K562 (cell line): ENCODE measurements around the gene PRTFDC1. TPM values are rescaled to one million over a fixed set of nuclear protein-coding genes. Genes with fewer than 3 reads are reported as not detected.
A peak's percentile ranks its signal among the peaks of the same experiment; 100 is the strongest.

Experiments used
- ATAC-seq: fragments of 200-7000 bp; cut with Tn5 transposase; 3 replicates; pipeline ENCODE4 v1.9.1; 2020; ENCODE audit warnings: moderate library complexity
- BruUV-seq: library from RNA; stranded (reverse); fragments of 400-500 nt; replicated peaks from 2 replicates; lab custom pipeline; 2021; lab: Mats Ljungman, UMichigan
- CTCF ChIA-PET: fragments of 300-600 bp; formaldehyde crosslinking; extraction: SDS; loops from one replicate; lab custom pipeline; 2021; ENCODE audit warnings: low intra/inter-chr PET ratio; lab: Yijun Ruan, JAX
- POLR2A ChIA-PET: fragments of 300-600, 350-650 bp; sonication (Branson Sonifier 250); formaldehyde crosslinking; extraction: SDS; loops from one replicate; lab custom pipeline; 2021; ENCODE audit warnings: antibody characterized with exemption, inconsistent platforms; lab: Yijun Ruan, JAX
- DNase-seq, 4 experiments: peaks; one replicate each; pipeline versions ENCODE4 v3.0.0 to v3.0.0-alpha.2; 2011 to 2018; ENCODE audit warnings: low spot score in 3 of 4, mixed read lengths in 3 of 4; ENCODE audit errors: extremely low read depth in 1 of 4
- FAIRE-seq: peaks from 2 replicates; lab custom pipeline; 2011; peaks lifted over from hg19 to GRCh38; lab: Jason Lieb, UNC
- H2AFZ ChIP-seq: 2 replicates; pipeline ENCODE4 v1.6.0; 2011; ENCODE audit warnings: low read depth, low read length, control low read depth, inconsistent platforms
- H3K27ac ChIP-seq: fragments of 200-600 bp; 3 replicates; pipeline ENCODE4 v1.8.0; 2011; ENCODE audit warnings: low read depth, mild to moderate bottlenecking, control low read depth, inconsistent platforms, low read length, moderate library complexity, mixed read lengths; ENCODE audit errors: extremely low read depth
- H3K27me3 ChIP-seq, 2 experiments: fragments of 300-600 bp in 1 of 2; 2 replicates in 1 of 2; 3 replicates in 1 of 2; pipeline versions ENCODE4 v1.6.0 to v1.8.0; 2011; ENCODE audit warnings: inconsistent platforms in 2 of 2, low read length in 2 of 2, mild to moderate bottlenecking in 1 of 2, mixed read lengths in 1 of 2, moderate library complexity in 1 of 2; ENCODE audit not compliant: control insufficient read depth in 2 of 2, insufficient read depth in 2 of 2
- H3K36me3 ChIP-seq: fragments of 300-600 bp; 3 replicates; pipeline ENCODE4 v1.8.0; 2011; ENCODE audit warnings: mild to moderate bottlenecking, low read length, inconsistent platforms; ENCODE audit not compliant: control insufficient read depth, insufficient read depth
- H3K4me1 ChIP-seq, 2 experiments: fragments of 200-600 bp in 1 of 2; replicated peaks in 1 of 2; 2 replicates in 1 of 2; 3 replicates in 1 of 2; pipeline versions ENCODE4 v1.5.1 to v1.8.0; 2011; ENCODE audit warnings: inconsistent platforms in 2 of 2, low read length in 2 of 2, mild to moderate bottlenecking in 1 of 2, mixed read lengths in 1 of 2, moderate library complexity in 1 of 2; ENCODE audit not compliant: control insufficient read depth in 2 of 2, insufficient read depth in 2 of 2
- H3K4me2 ChIP-seq: 2 replicates; pipeline ENCODE4 v1.6.1; 2011; ENCODE audit warnings: low read length, control low read depth, inconsistent platforms, mixed read lengths; ENCODE audit not compliant: insufficient read depth
- H3K4me3 ChIP-seq: fragments of 200-600 bp; sonication (generic), shearing (Covaris generic); 2 replicates; pipeline ENCODE4 v1.5.1; 2016; ENCODE audit warnings: control low read depth, inconsistent platforms
- H3K79me2 ChIP-seq: fragments of 200-600 bp; 3 replicates; pipeline ENCODE4 v1.8.0; 2011; ENCODE audit warnings: low read length, inconsistent platforms; ENCODE audit not compliant: control insufficient read depth, insufficient read depth
- H3K9ac ChIP-seq, 2 experiments: 2 replicates each; pipeline versions ENCODE4 v1.6.0 to v1.6.1; 2011; ENCODE audit warnings: low read depth in 2 of 2, low read length in 2 of 2, control low read depth in 1 of 2, inconsistent platforms in 1 of 2, mild to moderate bottlenecking in 1 of 2, mixed read lengths in 1 of 2; ENCODE audit not compliant: insufficient read depth in 1 of 2
- H3K9me1 ChIP-seq: one replicate; pipeline ENCODE4 v1.6.0; 2011; ENCODE audit warnings: inconsistent platforms, mild to moderate bottlenecking, low read length, moderate library complexity; ENCODE audit not compliant: control insufficient read depth, insufficient read depth
- H3K9me3 ChIP-seq: replicated peaks from 2 replicates; pipeline ENCODE4 v1.5.1; 2011; ENCODE audit warnings: low read depth, low read length, inconsistent platforms; ENCODE audit not compliant: control insufficient read depth, insufficient read depth
- H4K20me1 ChIP-seq: replicated peaks from 2 replicates; pipeline ENCODE4 v1.6.1; 2011; ENCODE audit warnings: low read length, inconsistent platforms, mixed read lengths; ENCODE audit not compliant: control insufficient read depth, insufficient read depth
- C11orf30 ChIP-seq: fragments of 450-650 bp; IDR thresholded peaks from 2 replicates; pipeline ENCODE4 v1.6.1; 2016; ENCODE audit warnings: low read depth, mild to moderate bottlenecking
- CEBPB ChIP-seq: fragments of 450-650 bp; IDR thresholded peaks from 2 replicates; pipeline ENCODE4 v1.6.1; 2016; ENCODE audit warnings: missing genetic modification characterization, missing compliant biosample characterization
- CEBPG ChIP-seq, 3 experiments: fragments of 200-800 bp in 1 of 3; sonication (Bioruptor generic) in 1 of 3; sonication (generic) in 1 of 3; formaldehyde crosslinking in 1 of 3; IDR thresholded peaks in 2 of 3; conservative IDR thresholded peaks in 1 of 3; 2 replicates each; pipeline versions ENCODE4 v1.6.1 to v1.8.0; 2016 to 2022; ENCODE audit warnings: missing compliant biosample characterization in 2 of 3, missing genetic modification characterization in 2 of 3, mild to moderate bottlenecking in 1 of 3, missing genetic modification reagents in 1 of 3
- KDM1A ChIP-seq, 2 experiments: fragments of 450-650 bp; IDR thresholded peaks; 2 replicates each; pipeline ENCODE4 v1.6.1; 2016; ENCODE audit warnings: mild to moderate bottlenecking in 2 of 2
- MAFF ChIP-seq: IDR thresholded peaks from 2 replicates; pipeline ENCODE4 v1.6.1; 2012; ENCODE audit warnings: low read length, improper control_type of control experiment
- MAFG ChIP-seq: fragments of 450-650 bp; conservative IDR thresholded peaks from 2 replicates; pipeline ENCODE4 v1.6.1; 2016; ENCODE audit warnings: missing genetic modification characterization, missing compliant biosample characterization
- MAFK ChIP-seq: IDR thresholded peaks from 2 replicates; pipeline ENCODE4 v1.6.1; 2011; ENCODE audit warnings: low read length, improper control_type of control experiment
- MCM2 ChIP-seq: fragments of 450-650 bp; IDR thresholded peaks from 2 replicates; pipeline ENCODE4 v1.6.1; 2017; ENCODE audit warnings: low read depth, mild to moderate bottlenecking
- NEUROD1 ChIP-seq: fragments of 150-350 bp; IDR thresholded peaks from 2 replicates; pipeline ENCODE4 v1.6.1; 2014; ENCODE audit warnings: borderline replicate concordance, low read length, low read depth; ENCODE audit not compliant: partially characterized antibody
- POLR2AphosphoS5 ChIP-seq: IDR thresholded peaks from 2 replicates; pipeline ENCODE4 v1.6.1; 2011; ENCODE audit warnings: mild to moderate bottlenecking, low read depth, low read length, moderate library complexity; ENCODE audit not compliant: control insufficient read depth, insufficient read depth
- PRMT5 ChIP-seq: sonication (generic); formaldehyde crosslinking; IDR thresholded peaks from 2 replicates; pipeline ENCODE4 v1.5.0; 2020; ENCODE audit warnings: missing genetic modification reagents
- SLC30A9 ChIP-seq: fragments of 250-450 bp; sonication (Bioruptor Pico); IDR thresholded peaks from 2 replicates; pipeline ENCODE4 v1.8.0; 2022; ENCODE audit warnings: mild to moderate bottlenecking, moderate library complexity
- ZNF121 ChIP-seq: sonication (generic); formaldehyde crosslinking; conservative IDR thresholded peaks from 2 replicates; pipeline ENCODE4 v1.8.0; 2022; ENCODE audit warnings: missing genetic modification reagents
- ZNF316 ChIP-seq: fragments of 450-650 bp; IDR thresholded peaks from 2 replicates; pipeline ENCODE4 v1.6.1; 2016
- ZNF699 ChIP-seq: fragments of 250-450 bp; sonication (Bioruptor Pico); IDR thresholded peaks from 2 replicates; pipeline ENCODE4 v1.8.0; 2021; ENCODE audit warnings: mild to moderate bottlenecking, moderate library complexity; ENCODE audit not compliant: insufficient replicate concordance
- ZNF830 ChIP-seq: fragments of 250-450 bp; sonication (Bioruptor Pico); IDR thresholded peaks from 2 replicates; pipeline ENCODE4 v1.5.0; 2021; ENCODE audit warnings: mild to moderate bottlenecking
- WGBS: fragments of 100-300 bp; shearing (Covaris generic); methylation state at CpG from one replicate; pipeline ENCODE4 v1.1.6; 2016; ENCODE audit warnings: low coverage, mixed read lengths; ENCODE audit not compliant: insufficient coverage; ENCODE audit errors: missing lambda C conversion rate; 5-methylcytosine and 5-hydroxymethylcytosine counted together
- in situ Hi-C: fragments of 300-500 bp; cut with MboI; formaldehyde crosslinking; loops from 4 replicates; pipeline ENCODE4 v1.15.0; 2018; ENCODE audit warnings: inconsistent platforms, mixed read lengths
- intact Hi-C: fragments of 100-400 bp; cut with micrococcal nuclease; formaldehyde crosslinking; loops from 2 replicates; pipeline ENCODE4 v1.14.2; 2022
- polyA plus RNA-seq, 8 experiments: library from polyadenylated mRNA; depleted of rRNA in 4 of 8; stranded (reverse) in 5 of 8; unstranded in 3 of 8; fragments of >200 nt; fragmentation: Nextera tagmentation in 2 of 8; fragmentation: Illumina TruSeq in 1 of 8; extraction: Ambion mirVana in 2 of 8; extraction: Trizol in 1 of 8; gene quantifications; 2 replicates each; pipeline versions ENCODE4 v1.2.1 to v1.2.3, GENCODE V29; 2011 to 2014; ENCODE audit warnings: inconsistent platforms in 1 of 8, missing spikeins in 1 of 8
- total RNA-seq, 7 experiments: library from RNA; depleted of rRNA in 6 of 7; stranded (reverse); fragments of >200 nt in 6 of 7; fragmentation: Illumina TruSeq in 2 of 7; extraction: Trizol in 2 of 7; gene quantifications; 2 replicates each; pipeline versions ENCODE4 v1.2.1 to v1.2.3, GENCODE V29; 2011 to 2021; ENCODE audit warnings: low replicate concordance in 1 of 7
- TF ChIP-seq, protein P1 (sequence below): sonication (generic); formaldehyde crosslinking; IDR thresholded peaks from 2 replicates; pipeline ENCODE4 v1.5.0; 2020; ENCODE audit warnings: missing genetic modification reagents

The PRTFDC1 gene
- total and polyA plus RNA-seq, 9 of the 15 experiments (the other 6 are each of a cell fraction or from before 2014, with no cell fraction given): 7.0 to 27.6 (median 10.0) TPM

DNA sequence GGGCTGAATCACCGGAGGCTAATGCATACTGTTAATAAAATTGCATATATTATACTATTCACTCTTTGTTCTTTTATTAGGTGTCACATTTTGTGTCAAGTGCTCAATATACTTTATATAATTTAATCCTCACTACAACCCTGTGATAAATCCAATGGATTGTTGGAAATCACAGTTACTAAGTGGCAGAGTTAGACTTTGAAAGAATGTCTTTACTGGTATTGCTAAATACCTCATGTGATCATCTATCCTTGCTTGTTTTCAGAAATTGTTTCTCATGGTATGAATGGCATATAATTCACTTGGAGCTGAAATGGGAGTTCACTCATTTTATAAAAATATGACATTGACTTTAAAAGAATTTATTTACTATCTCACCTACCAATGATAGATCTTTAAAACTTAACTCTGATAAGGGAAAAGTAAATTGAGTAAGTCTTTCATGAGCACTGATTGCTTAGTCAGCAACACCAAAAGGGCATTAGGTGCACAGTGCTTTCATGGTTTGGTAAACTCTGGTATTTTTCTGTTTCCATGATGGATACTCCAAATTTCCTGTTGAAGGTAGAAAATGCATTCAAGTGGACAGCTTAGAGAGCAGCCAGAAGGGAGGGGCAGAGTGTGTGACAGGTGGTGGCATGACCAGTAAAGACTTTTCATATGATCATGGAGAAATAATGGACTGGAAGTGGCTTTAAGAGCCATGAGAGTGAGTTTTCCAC, 41.0 kb upstream of the PRTFDC1 start:
- H3K36me3 ChIP-seq: no peaks in the 10 kb centered on the region
- H3K9me1 ChIP-seq: no peaks in the 10 kb centered on the region
- FAIRE-seq (peak; percentile 15), ATAC-seq (no peak), DNase-seq (no peak)
- H3K4me1 ChIP-seq: peaks cover 9 to 11% of the 10 kb centered on the region in 2 experiments
- TF ChIP-seq POLR2AphosphoS5: no peak
- no peak for TF ChIP-seq MCM2
- TF ChIP-seq, protein P1, sequence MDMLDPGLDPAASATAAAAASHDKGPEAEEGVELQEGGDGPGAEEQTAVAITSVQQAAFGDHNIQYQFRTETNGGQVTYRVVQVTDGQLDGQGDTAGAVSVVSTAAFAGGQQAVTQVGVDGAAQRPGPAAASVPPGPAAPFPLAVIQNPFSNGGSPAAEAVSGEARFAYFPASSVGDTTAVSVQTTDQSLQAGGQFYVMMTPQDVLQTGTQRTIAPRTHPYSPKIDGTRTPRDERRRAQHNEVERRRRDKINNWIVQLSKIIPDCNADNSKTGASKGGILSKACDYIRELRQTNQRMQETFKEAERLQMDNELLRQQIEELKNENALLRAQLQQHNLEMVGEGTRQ (CRISPR knock-in tag): no peak
- peak; percentile 14; the same call in 1 of the 2 replicates for TF ChIP-seq CEBPB (tag)
- peak; percentile 77 for TF ChIP-seq C11orf30
- TF ChIP-seq ZNF830 (CRISPR knock-in tag): no peak
- TF ChIP-seq ZNF121 (CRISPR knock-in tag): no peak
- 0 out of 4 replicates have a peak, but pooled peaks of 1 of the 2 experiments have one; percentile 22 for TF ChIP-seq KDM1A (IDR thresholded peaks at IDR 0.05)
- peak; percentile 82 for TF ChIP-seq ZNF316
- TF ChIP-seq NEUROD1: no peak
- no peak for TF ChIP-seq ZNF699 (CRISPR knock-in tag)
- TF ChIP-seq CEBPG (CRISPR knock-in tag; IDR thresholded peaks at IDR 0.05): no peak
- TF ChIP-seq CEBPG (tag; conservative IDR thresholded peaks at IDR 0.05 in 1 of 2, IDR thresholded peaks at IDR 0.05 in 1 of 2): no peak
- no peak for TF ChIP-seq PRMT5 (CRISPR knock-in tag)
- TF ChIP-seq MAFF: peak; percentile 45; the same call in 1 of the 2 replicates
- peak; percentile 69 for TF ChIP-seq MAFG (tag)
- TF ChIP-seq SLC30A9: no peak
- peak; percentile 45; the same call in 1 of the 2 replicates for TF ChIP-seq MAFK
- 91% methylated on average over 1 of the region's 1 CpG for WGBS
- H2AFZ ChIP-seq: no peak overlapping the region
- no peak overlapping the region for H3K4me2 ChIP-seq
- intact Hi-C loops (no loop called here), in situ Hi-C loops (no loop called here)
- BruUV-seq: no TSS peak
- CTCF ChIA-PET: interaction anchor here (0.7 kb wide), 1 partner anchor 346 kb away, joined by 4 read pairs; no protein-coding TSS in a partner anchor
- no peaks in the 10 kb centered on the region for H3K79me2 ChIP-seq
- H3K27me3 ChIP-seq: no peaks in the 10 kb centered on the region
- POLR2A ChIA-PET: no interaction called here
- H3K9ac ChIP-seq: no peak overlapping the region
- H3K4me3 ChIP-seq: no peak overlapping the region
- no peaks in the 10 kb centered on the region for H3K9me3 ChIP-seq
- no peaks in the 10 kb centered on the region for H4K20me1 ChIP-seq
- H3K27ac ChIP-seq: no peak overlapping the region
